ENCODE results near the gene SPRED3. TPM values are rescaled to one million over a fixed set of nuclear protein-coding genes. Genes with fewer than 3 reads are reported as not detected.

SPRED3 gene
- total and polyA plus RNA-seq, 9 of the 15 experiments (the other 6 are each of a cell fraction or from before 2014, with no cell fraction given), result 0.05 to 1.3 (median 0.36) TPM

DNA sequence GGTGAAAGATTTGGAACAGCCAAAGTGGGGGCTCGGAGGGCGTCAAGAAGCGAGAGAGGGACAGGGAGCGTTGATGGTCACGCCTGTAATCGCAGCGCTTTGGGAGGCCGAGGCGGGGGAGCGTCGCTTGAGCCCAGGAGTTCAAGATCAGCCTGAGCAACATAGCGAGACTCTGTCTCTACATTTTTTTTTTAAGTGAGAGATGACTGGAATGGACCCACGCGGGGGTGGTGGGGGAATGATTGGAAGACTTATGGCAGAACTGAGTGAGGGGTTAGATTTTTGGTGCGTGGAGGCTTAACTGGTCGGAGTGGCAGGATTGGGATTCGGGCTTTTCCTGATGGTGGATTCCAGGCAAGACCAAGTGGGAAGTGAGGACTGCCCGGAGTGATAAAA lies 13.4 kb upstream of the SPRED3 start:
- ChIA-PET CTCF (ENCODE audit: low intra/inter-chr PET ratio) (interaction anchor here (1.3 to 1.6 kb wide), 2 partner anchors 40 to 131 kb away, joined by 3 to 8 read pairs; no protein-coding TSS in a partner anchor), POLR2A (interaction anchor here (1.4 to 3.8 kb wide), 5 partner anchors 8 to 128 kb away, joined by 4 to 28 read pairs (median 9); partner anchors contain the start of genes FAM98C and GGN)
- H3K9me1 ChIP-seq (ENCODE audit: control insufficient read depth, insufficient read depth, low read length), result no peaks in the 10 kb centered on the region
- H3K9ac ChIP-seq (ENCODE audit: insufficient read depth in 1 of 2, low read depth in 2 of 2, low read length in 2 of 2), result peak overlapping the region; percentile 93 to 98
- peak overlapping the region; percentile 85 for H2AFZ ChIP-seq (ENCODE audit: low read depth, low read length)
- in situ Hi-C loops (cut with MboI), result no loop called here
- BruUV-seq (replicated peaks), result no TSS peak
- FAIRE-seq (no peak), ATAC-seq (peak; percentile 60), DNase-seq (ENCODE audit: extremely low read depth in 1 of 4, low spot score in 3 of 4) (peak in 1 of 4 experiments; percentile 63)
- under 1% methylated on average over 17 of the region's 18 CpGs for WGBS (ENCODE audit: insufficient coverage, low coverage, missing lambda C conversion rate)
- H4K20me1 ChIP-seq (replicated peaks; ENCODE audit: control insufficient read depth, insufficient read depth, low read length), result peaks cover 16% of the 10 kb centered on the region
- H3K79me2 ChIP-seq (ENCODE audit: control insufficient read depth, insufficient read depth, low read length), result peaks cover 46% of the 10 kb centered on the region
- H3K27ac ChIP-seq (ENCODE audit: extremely low read depth, low read depth, low read length), result peak overlapping the region; percentile 94
- H3K9me3 ChIP-seq (replicated peaks; ENCODE audit: control insufficient read depth, insufficient read depth, low read depth, low read length), result no peaks in the 10 kb centered on the region; the same call in 1 of the 2 replicates
- H3K4me1 ChIP-seq (replicated peaks in 1 of 2; ENCODE audit: control insufficient read depth in 2 of 2, insufficient read depth in 2 of 2, low read length in 2 of 2), result peaks cover 8 to 19% of the 10 kb centered on the region in 2 experiments; a peak in 4 of 5 replicates
- H3K4me3 ChIP-seq, result peak overlapping the region; percentile 88
- intact Hi-C loops (cut with micrococcal nuclease), result no loop called here
- H3K4me2 ChIP-seq (ENCODE audit: insufficient read depth, low read length), result peak overlapping the region; percentile 84
- H3K27me3 ChIP-seq (ENCODE audit: control insufficient read depth in 2 of 2, insufficient read depth in 2 of 2, low read length in 2 of 2), result no peaks in the 10 kb centered on the region
- H3K36me3 ChIP-seq (ENCODE audit: control insufficient read depth, insufficient read depth, low read length), result peaks cover 44% of the 10 kb centered on the region; the same call in 2 of the 3 replicates
- TF ChIP-seq ZKSCAN1 (IDR thresholded peaks at IDR 0.05; ENCODE audit: low read depth, low read length) (no peak), NCOA2 (IDR thresholded peaks at IDR 0.05; ENCODE audit: partially characterized antibody in 2 of 2) (no peak), RBM25 (IDR thresholded peaks at IDR 0.05; ENCODE audit: low read depth, low read length, severe bottlenecking) (no peak), LCOR (CRISPR knock-in tag; IDR thresholded peaks at IDR 0.05) (0 out of 2 replicates have a peak, but pooled peaks have one; percentile 14), ETV1 (tag; conservative IDR thresholded peaks at IDR 0.05; ENCODE audit: low read depth) (no peak), SAP30 (IDR thresholded peaks at IDR 0.05; ENCODE audit: borderline replicate concordance, insufficient read depth, low read depth, low read length, poor library complexity, severe bottlenecking) (peak; percentile 61), SAFB2 (IDR thresholded peaks at IDR 0.05; ENCODE audit: borderline replicate concordance, low read depth, low read length, severe bottlenecking) (no peak), RBBP5 (IDR thresholded peaks at IDR 0.05; ENCODE audit: borderline replicate concordance, insufficient read depth, low read length, poor library complexity, severe bottlenecking) (peak; percentile 41), ZNF384 (IDR thresholded peaks at IDR 0.05; ENCODE audit: low read depth, low read length) (0 out of 2 replicates have a peak, but pooled peaks have one; percentile 19), RB1 (IDR thresholded peaks at IDR 0.05; ENCODE audit: low read depth) (no peak), NELFE (IDR thresholded peaks at IDR 0.05; ENCODE audit: insufficient read depth, insufficient read length) (no peak), HIVEP1 (CRISPR knock-in tag; IDR thresholded peaks at IDR 0.05) (no peak), NR2C1 (IDR thresholded peaks at IDR 0.05) (no peak), NR2C1 (tag; IDR thresholded peaks at IDR 0.05) (no peak), TOE1 (IDR thresholded peaks at IDR 0.05; ENCODE audit: borderline replicate concordance) (no peak), TOE1 (CRISPR knock-in tag; IDR thresholded peaks at IDR 0.05; ENCODE audit: borderline replicate concordance, low read depth) (no peak), DPF2 (IDR thresholded peaks at IDR 0.05) (no peak; the same call in 1 of the 2 replicates), ZNF668 (CRISPR knock-in tag; IDR thresholded peaks at IDR 0.05) (no peak), PHTF2 (CRISPR knock-in tag; IDR thresholded peaks at IDR 0.05) (no peak), SLC30A9 (CRISPR knock-in tag; IDR thresholded peaks at IDR 0.05) (no peak)
- TF ChIP-seq, protein P1, sequence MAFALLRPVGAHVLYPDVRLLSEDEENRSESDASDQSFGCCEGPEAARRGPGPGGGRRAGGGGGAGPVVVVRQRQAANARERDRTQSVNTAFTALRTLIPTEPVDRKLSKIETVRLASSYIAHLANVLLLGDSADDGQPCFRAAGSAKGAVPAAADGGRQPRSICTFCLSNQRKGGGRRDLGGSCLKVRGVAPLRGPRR (CRISPR knock-in tag; IDR thresholded peaks at IDR 0.05), result no peak
- TF ChIP-seq, protein P2, sequence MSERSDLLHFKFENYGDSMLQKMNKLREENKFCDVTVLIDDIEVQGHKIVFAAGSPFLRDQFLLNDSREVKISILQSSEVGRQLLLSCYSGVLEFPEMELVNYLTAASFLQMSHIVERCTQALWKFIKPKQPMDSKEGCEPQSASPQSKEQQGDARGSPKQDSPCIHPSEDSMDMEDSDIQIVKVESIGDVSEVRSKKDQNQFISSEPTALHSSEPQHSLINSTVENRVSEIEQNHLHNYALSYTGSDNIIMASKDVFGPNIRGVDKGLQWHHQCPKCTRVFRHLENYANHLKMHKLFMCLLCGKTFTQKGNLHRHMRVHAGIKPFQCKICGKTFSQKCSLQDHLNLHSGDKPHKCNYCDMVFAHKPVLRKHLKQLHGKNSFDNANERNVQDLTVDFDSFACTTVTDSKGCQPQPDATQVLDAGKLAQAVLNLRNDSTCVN (CRISPR knock-in tag; IDR thresholded peaks at IDR 0.05), result no peak
